Ishikawa (cell line): Measurements from ENCODE around the gene SPATS1.

Source experiments
- EP300 ChIP-seq: IDR thresholded peaks from 2 replicates; pipeline ENCODE4 v1.6.1; 2012; ENCODE audit warnings: borderline replicate concordance
- TF ChIP-seq, protein P1 (sequence below): IDR thresholded peaks from 2 replicates; pipeline ENCODE4 v1.6.1; 2012

DNA sequence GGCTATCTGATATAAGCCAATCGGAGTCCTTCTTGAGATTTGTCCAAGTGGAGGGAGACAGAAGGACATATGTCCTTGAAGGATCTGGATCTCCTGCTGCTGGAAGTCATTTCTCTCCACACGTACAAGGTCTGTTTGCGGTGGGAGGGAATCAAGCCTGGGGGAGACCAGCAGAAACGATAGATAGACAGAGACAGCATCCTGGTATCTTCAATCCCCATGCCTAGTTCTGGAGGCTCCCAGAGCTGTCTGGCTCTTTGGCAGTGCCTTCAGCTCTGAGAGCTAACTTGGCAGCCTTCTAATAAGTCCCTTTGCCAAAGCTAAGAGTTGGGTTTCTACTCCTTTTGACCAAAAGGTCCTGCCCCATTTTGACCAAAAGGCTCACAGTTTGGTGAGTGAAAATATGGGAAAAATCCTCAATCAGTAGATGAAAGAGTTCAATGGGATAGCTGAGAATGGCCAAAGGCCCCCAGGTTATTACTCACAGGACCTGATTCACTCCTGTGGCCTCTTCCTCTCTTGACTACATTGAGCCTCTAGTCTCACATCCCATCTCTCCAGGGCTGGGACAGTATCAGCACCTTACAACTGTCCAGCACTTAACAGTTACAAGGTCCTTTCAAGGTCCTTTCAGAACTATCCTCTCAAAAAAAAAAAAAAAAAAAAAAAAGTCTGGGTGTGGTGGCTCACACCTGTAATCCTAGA is 49.6 kb upstream of the SPATS1 start:
- TF ChIP-seq EP300 = no peak
- TF ChIP-seq, protein P1, sequence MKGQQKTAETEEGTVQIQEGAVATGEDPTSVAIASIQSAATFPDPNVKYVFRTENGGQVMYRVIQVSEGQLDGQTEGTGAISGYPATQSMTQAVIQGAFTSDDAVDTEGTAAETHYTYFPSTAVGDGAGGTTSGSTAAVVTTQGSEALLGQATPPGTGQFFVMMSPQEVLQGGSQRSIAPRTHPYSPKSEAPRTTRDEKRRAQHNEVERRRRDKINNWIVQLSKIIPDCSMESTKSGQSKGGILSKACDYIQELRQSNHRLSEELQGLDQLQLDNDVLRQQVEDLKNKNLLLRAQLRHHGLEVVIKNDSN = no peak
